Ovary (tissue), 3 donors: ENCODE results near the gene NKAIN4.

ENCODE experiments used
- EP300 ChIP-seq: sonication (generic); formaldehyde crosslinking; IDR thresholded peaks from one replicate; pipeline ENCODE4 v1.6.1; 2017; ENCODE audit warnings: antibody characterized with exemption
- POLR2A ChIP-seq: fragments of 450-650 bp; IDR thresholded peaks from one replicate; pipeline ENCODE4 v1.6.1; 2017; ENCODE audit warnings: antibody characterized with exemption, mild to moderate bottlenecking, moderate library complexity
- TF ChIP-seq, protein P1 (sequence below), 3 donors: fragments of 450-650 bp in 2 of 3; fragments of 200-600 bp in 1 of 3; IDR thresholded peaks; one replicate each; pipeline versions ENCODE4 v1.5.1 to v1.8.0; 2016 to 2022; ENCODE audit warnings: antibody characterized with exemption in 3 of 3, mild to moderate bottlenecking in 1 of 3
- donor health status: DM: no; HTN: no; CAD: no.

DNA sequence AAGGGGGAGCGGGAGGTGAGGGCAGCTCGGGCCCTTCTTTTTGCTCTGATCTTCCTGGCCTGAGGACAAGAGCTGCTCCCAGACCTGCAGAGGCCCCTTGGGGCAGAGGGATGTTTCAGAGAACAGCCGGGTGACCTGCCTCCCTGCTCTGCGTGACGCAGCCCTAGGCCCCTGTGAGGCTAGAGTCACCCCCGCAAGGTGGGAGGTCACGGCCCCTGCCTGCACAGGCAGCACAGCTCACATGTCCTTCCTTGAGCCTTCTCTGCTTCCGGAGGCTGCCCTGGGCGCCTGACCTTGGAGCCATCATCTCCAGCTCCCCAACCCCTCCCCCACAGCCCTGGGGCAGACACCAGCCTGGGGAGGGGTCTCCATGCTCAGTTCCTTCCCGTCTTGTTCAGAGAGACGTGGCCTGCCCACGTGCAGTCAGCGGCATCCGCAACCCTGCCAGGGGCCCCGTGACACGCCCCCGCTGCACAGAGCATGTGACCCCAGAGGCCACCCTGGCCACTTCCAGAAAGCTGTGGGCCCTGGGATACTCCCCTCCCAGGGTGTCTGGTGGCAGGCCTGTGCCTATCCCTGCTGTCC is 18.8 kb downstream of the NKAIN4 start, which contains the start of gene BIRC7:
- TF ChIP-seq, protein P1, sequence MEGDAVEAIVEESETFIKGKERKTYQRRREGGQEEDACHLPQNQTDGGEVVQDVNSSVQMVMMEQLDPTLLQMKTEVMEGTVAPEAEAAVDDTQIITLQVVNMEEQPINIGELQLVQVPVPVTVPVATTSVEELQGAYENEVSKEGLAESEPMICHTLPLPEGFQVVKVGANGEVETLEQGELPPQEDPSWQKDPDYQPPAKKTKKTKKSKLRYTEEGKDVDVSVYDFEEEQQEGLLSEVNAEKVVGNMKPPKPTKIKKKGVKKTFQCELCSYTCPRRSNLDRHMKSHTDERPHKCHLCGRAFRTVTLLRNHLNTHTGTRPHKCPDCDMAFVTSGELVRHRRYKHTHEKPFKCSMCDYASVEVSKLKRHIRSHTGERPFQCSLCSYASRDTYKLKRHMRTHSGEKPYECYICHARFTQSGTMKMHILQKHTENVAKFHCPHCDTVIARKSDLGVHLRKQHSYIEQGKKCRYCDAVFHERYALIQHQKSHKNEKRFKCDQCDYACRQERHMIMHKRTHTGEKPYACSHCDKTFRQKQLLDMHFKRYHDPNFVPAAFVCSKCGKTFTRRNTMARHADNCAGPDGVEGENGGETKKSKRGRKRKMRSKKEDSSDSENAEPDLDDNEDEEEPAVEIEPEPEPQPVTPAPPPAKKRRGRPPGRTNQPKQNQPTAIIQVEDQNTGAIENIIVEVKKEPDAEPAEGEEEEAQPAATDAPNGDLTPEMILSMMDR (IDR thresholded peaks at IDR 0.05), result no peak
- TF ChIP-seq POLR2A, result no peak
- TF ChIP-seq EP300, result no peak
